IMR-90 (cell line): ENCODE results near the gene SURF6. TPM values are rescaled to one million over a fixed set of nuclear protein-coding genes. Genes with fewer than 3 reads are reported as not detected.

Experiments used
- ATAC-seq: fragments of 200-7000 bp; cut with Tn5 transposase; 2 replicates; pipeline ENCODE4 v1.9.1; 2020; ENCODE audit warnings: low read depth, mild to moderate bottlenecking, moderate library complexity
- BruUV-seq: library from RNA; stranded (reverse); fragments of 400-500 nt; replicated peaks from 2 replicates; lab custom pipeline; 2021; lab: Mats Ljungman, UMichigan
- CTCF ChIA-PET: fragments of 300-600 bp; formaldehyde crosslinking; extraction: SDS; loops from one replicate; lab custom pipeline; 2021; ENCODE audit warnings: antibody characterized with exemption; lab: Yijun Ruan, JAX
- POLR2A ChIA-PET: fragments of 300-600 bp; sonication (Branson Sonifier 250); formaldehyde crosslinking; loops from one replicate; lab custom pipeline; 2022; ENCODE audit warnings: antibody characterized with exemption; ENCODE audit not compliant: unreplicated experiment; lab: Charles Lee
- DNase-seq: peaks from one replicate; pipeline ENCODE4 v3.0.0; 2013
- H2AFZ ChIP-seq: replicated peaks from 2 replicates; pipeline ENCODE3; 2013; ENCODE audit warnings: low read length, mild to moderate bottlenecking; ENCODE audit not compliant: poor library complexity
- H2AK5ac ChIP-seq: 2 replicates; pipeline ENCODE4 v1.6.1; 2013; ENCODE audit warnings: low read depth, low read length, inconsistent platforms
- H2AK9ac ChIP-seq: replicated peaks from 2 replicates; pipeline ENCODE3; 2013; ENCODE audit warnings: mild to moderate bottlenecking, low read depth, low read length, moderate library complexity; ENCODE audit not compliant: poor library complexity
- H2BK120ac ChIP-seq: 2 replicates; pipeline ENCODE4 v1.6.1; 2013; ENCODE audit warnings: low read depth, low read length, inconsistent platforms
- H2BK15ac ChIP-seq: 3 replicates; pipeline ENCODE4 v1.6.1; 2013; ENCODE audit warnings: low read depth, low read length, inconsistent platforms
- H2BK20ac ChIP-seq: 2 replicates; pipeline ENCODE4 v1.6.1; 2013; ENCODE audit warnings: low read depth, mild to moderate bottlenecking, inconsistent platforms, low read length, moderate library complexity
- H2BK5ac ChIP-seq: 2 replicates; pipeline ENCODE4 v1.6.1; 2013; ENCODE audit warnings: mild to moderate bottlenecking, low read depth, low read length, inconsistent platforms; ENCODE audit not compliant: poor library complexity, severe bottlenecking
- H3K14ac ChIP-seq: replicated peaks from 2 replicates; pipeline ENCODE4 v1.6.1; 2013; ENCODE audit warnings: low read depth, low read length, inconsistent platforms
- H3K18ac ChIP-seq: 2 replicates; pipeline ENCODE4 v1.6.1; 2013; ENCODE audit warnings: low read depth, low read length, control low read depth
- H3K23ac ChIP-seq: 2 replicates; pipeline ENCODE4 v1.6.1; 2013; ENCODE audit warnings: low read depth, low read length, inconsistent platforms
- H3K27ac ChIP-seq: 2 replicates; pipeline ENCODE4 v1.5.1; 2013; ENCODE audit warnings: mild to moderate bottlenecking, control low read depth, low read length; ENCODE audit not compliant: insufficient read depth
- H3K27me3 ChIP-seq: 2 replicates; pipeline ENCODE4 v1.6.1; 2013; ENCODE audit warnings: low read length; ENCODE audit not compliant: control insufficient read depth, insufficient read depth
- H3K36me3 ChIP-seq: 2 replicates; pipeline ENCODE4 v1.6.1; 2013; ENCODE audit warnings: low read length, mixed read lengths; ENCODE audit not compliant: control insufficient read depth, insufficient read depth
- H3K4ac ChIP-seq: 2 replicates; pipeline ENCODE4 v1.6.1; 2013; ENCODE audit warnings: low read depth, low read length, inconsistent platforms
- H3K4me1 ChIP-seq: 2 replicates; pipeline ENCODE4 v1.6.1; 2013; ENCODE audit warnings: low read length, mixed read lengths; ENCODE audit not compliant: control insufficient read depth, insufficient read depth
- H3K4me2 ChIP-seq: 2 replicates; pipeline ENCODE4 v1.6.1; 2013; ENCODE audit warnings: low read depth, mild to moderate bottlenecking, control low read depth, low read length, moderate library complexity
- H3K4me3 ChIP-seq: 2 replicates; pipeline ENCODE4 v1.5.1; 2013; ENCODE audit warnings: low read depth, mild to moderate bottlenecking, control low read depth, low read length, moderate library complexity; ENCODE audit not compliant: insufficient read depth
- H3K56ac ChIP-seq: 2 replicates; pipeline ENCODE4 v1.6.1; 2013; ENCODE audit warnings: low read length, inconsistent platforms; ENCODE audit not compliant: insufficient read depth; ENCODE audit errors: extremely low read depth
- H3K79me1 ChIP-seq, 2 experiments: 2 replicates each; pipeline ENCODE4 v1.6.1; 2013; ENCODE audit warnings: low read length in 2 of 2, inconsistent platforms in 1 of 2, low read depth in 1 of 2
- H3K9ac ChIP-seq: 2 replicates; pipeline ENCODE4 v1.6.1; 2013; ENCODE audit warnings: low read depth, low read length, control low read depth
- H3K9me1 ChIP-seq: 2 replicates; pipeline ENCODE4 v1.6.1; 2013; ENCODE audit warnings: low read length, inconsistent platforms; ENCODE audit not compliant: insufficient read depth
- H3K9me3 ChIP-seq: 2 replicates; pipeline ENCODE4 v1.6.1; 2013; ENCODE audit warnings: low read length; ENCODE audit not compliant: control insufficient read depth, insufficient read depth
- H4K20me1 ChIP-seq: 2 replicates; pipeline ENCODE4 v1.6.1; 2013; ENCODE audit warnings: low read length, inconsistent platforms; ENCODE audit not compliant: insufficient read depth
- H4K5ac ChIP-seq: 2 replicates; pipeline ENCODE4 v1.6.1; 2013; ENCODE audit warnings: mild to moderate bottlenecking, low read depth, low read length, control low read depth
- H4K8ac ChIP-seq, 2 experiments: 2 replicates each; pipeline ENCODE4 v1.6.1; 2013; ENCODE audit warnings: low read depth in 2 of 2, low read length in 2 of 2, control low read depth in 1 of 2, inconsistent platforms in 1 of 2
- H4K91ac ChIP-seq: 2 replicates; pipeline ENCODE4 v1.6.1; 2013; ENCODE audit warnings: low read depth, low read length, inconsistent platforms; ENCODE audit not compliant: insufficient read depth
- BHLHE40 ChIP-seq: fragments of 150-350 bp; IDR thresholded peaks from 2 replicates; pipeline ENCODE4 v1.6.1; 2016; ENCODE audit warnings: mild to moderate bottlenecking, low read depth, low read length
- CEBPB ChIP-seq: IDR thresholded peaks from 2 replicates; pipeline ENCODE4 v1.6.1; 2012; ENCODE audit warnings: low read depth, low read length, improper control_type of control experiment
- CHD1 ChIP-seq: IDR thresholded peaks from 2 replicates; pipeline ENCODE4 v1.6.1; 2012; ENCODE audit warnings: low read depth, low read length, improper control_type of control experiment
- CTCF ChIP-seq: conservative IDR thresholded peaks from 2 replicates; pipeline ENCODE4 v1.5.1; 2012; ENCODE audit warnings: mild to moderate bottlenecking, low read depth, low read length, improper control_type of control experiment
- ELK1 ChIP-seq: fragments of 150-350 bp; IDR thresholded peaks from 2 replicates; pipeline ENCODE4 v1.6.1; 2016; ENCODE audit warnings: low read depth, mild to moderate bottlenecking, low read length, moderate library complexity, borderline replicate concordance
- FOS ChIP-seq: fragments of 150-350 bp; IDR thresholded peaks from 2 replicates; pipeline ENCODE4 v1.6.1; 2016; ENCODE audit warnings: low read depth, low read length
- MAFK ChIP-seq: IDR thresholded peaks from 2 replicates; pipeline ENCODE4 v1.6.1; 2012; ENCODE audit warnings: low read depth, low read length, improper control_type of control experiment
- MAZ ChIP-seq: IDR thresholded peaks from 2 replicates; pipeline ENCODE4 v1.6.1; 2012; ENCODE audit warnings: low read depth, mild to moderate bottlenecking, low read length, improper control_type of control experiment, moderate library complexity, borderline replicate concordance
- MXI1 ChIP-seq: IDR thresholded peaks from 2 replicates; pipeline ENCODE4 v1.6.1; 2012; ENCODE audit warnings: low read depth, mild to moderate bottlenecking, low read length, moderate library complexity, borderline replicate concordance
- NFE2L2 ChIP-seq: fragments of 150-350 bp; IDR thresholded peaks from 2 replicates; pipeline ENCODE4 v1.6.1; 2016; ENCODE audit warnings: low read depth, mild to moderate bottlenecking, low read length
- POLR2A ChIP-seq: IDR thresholded peaks from 2 replicates; pipeline ENCODE4 v1.6.1; 2012; ENCODE audit warnings: mild to moderate bottlenecking, low read depth, low read length
- RAD21 ChIP-seq: IDR thresholded peaks from 2 replicates; pipeline ENCODE4 v1.6.1; 2012; ENCODE audit warnings: low read length, improper control_type of control experiment
- RCOR1 ChIP-seq: IDR thresholded peaks from 2 replicates; pipeline ENCODE4 v1.6.1; 2012; ENCODE audit warnings: mild to moderate bottlenecking, low read length, improper control_type of control experiment; ENCODE audit not compliant: insufficient replicate concordance
- RFX5 ChIP-seq: IDR thresholded peaks from 2 replicates; pipeline ENCODE4 v1.8.0; 2012; ENCODE audit warnings: low read depth, mild to moderate bottlenecking, low read length, moderate library complexity
- SMC3 ChIP-seq: fragments of 150-350 bp; IDR thresholded peaks from 2 replicates; pipeline ENCODE4 v1.6.1; 2016; ENCODE audit warnings: low read depth, mild to moderate bottlenecking, antibody characterized with exemption, low read length, moderate library complexity
- USF2 ChIP-seq: fragments of 150-350 bp; IDR thresholded peaks from 2 replicates; pipeline ENCODE4 v1.6.1; 2017; ENCODE audit warnings: mild to moderate bottlenecking, antibody characterized with exemption, low read length, low read depth
- WGBS, 2 experiments: methylation state at CpG; one replicate each; pipeline versions ENCODE4 v1.1.5 to v1.1.7; 2013; ENCODE audit warnings: missing lambda C conversion rate in 2 of 2; ENCODE audit not compliant: insufficient read length in 1 of 2; ENCODE audit errors: extremely low coverage in 2 of 2; 5-methylcytosine and 5-hydroxymethylcytosine counted together
- dilution Hi-C: fragments of 300-500 bp; cut with HindIII; formaldehyde crosslinking; loops from one replicate; pipeline ENCODE4 v1.14.3; 2018; ENCODE audit warnings: low sequenced_read_pairs; ENCODE audit not compliant: unreplicated experiment
- in situ Hi-C: fragments of 300-500 bp; cut with MboI; formaldehyde crosslinking; loops from 3 replicates; pipeline ENCODE4 v1.14.3; 2019; ENCODE audit warnings: low sequenced_read_pairs, inconsistent platforms, mixed read lengths
- intact Hi-C: fragments of 100-400 bp; cut with micrococcal nuclease; formaldehyde crosslinking; loops from 2 replicates; pipeline ENCODE4 v1.10.0; 2022
- polyA plus RNA-seq, 3 experiments: library from polyadenylated mRNA; depleted of rRNA; stranded (reverse); fragments of >200 nt; gene quantifications; 2 replicates each; pipeline ENCODE4 v1.2.3, GENCODE V29; 2012; ENCODE audit warnings: low replicate concordance in 1 of 3
- total RNA-seq: library from RNA; depleted of rRNA; stranded (reverse); fragments of >200 nt; gene quantifications from 2 replicates; pipeline ENCODE4 v1.2.3, GENCODE V29; 2012

The SURF6 gene
- total and polyA plus RNA-seq, 2 of the 4 experiments (the other 2 are of a cell fraction) = 6.1 to 12.8 TPM

GRCh38 chr9:133322701-133323100 lies 13.3 kb downstream of the SURF6 start:
- no peak overlapping the region for H3K18ac ChIP-seq
- no peaks in the 10 kb centered on the region for H3K9me3 ChIP-seq
- no peak overlapping the region for H3K56ac ChIP-seq
- H3K27ac ChIP-seq = no peak overlapping the region
- CTCF ChIA-PET = no interaction called here
- no peaks in the 10 kb centered on the region for H3K36me3 ChIP-seq
- H3K79me1 ChIP-seq = no peaks in the 10 kb centered on the region
- TF ChIP-seq BHLHE40 (no peak), POLR2A (no peak), CEBPB (no peak), RAD21 (no peak), RCOR1 (no peak), ELK1 (no peak), NFE2L2 (no peak), MAZ (no peak), CTCF (no peak), MXI1 (no peak), USF2 (no peak), RFX5 (no peak), MAFK (no peak), FOS (no peak), CHD1 (no peak), SMC3 (no peak)
- no TSS peak for BruUV-seq
- POLR2A ChIA-PET = no interaction called here
- no peaks in the 10 kb centered on the region for H3K4me1 ChIP-seq
- no peak overlapping the region for H2BK5ac ChIP-seq
- in situ Hi-C loops (no loop called here), intact Hi-C loops (no loop called here), dilution Hi-C loops (no loop called here)
- H2BK120ac ChIP-seq = no peak overlapping the region
- H3K4me2 ChIP-seq = no peak overlapping the region
- no peak overlapping the region for H4K8ac ChIP-seq
- H3K23ac ChIP-seq = no peak overlapping the region
- H2AFZ ChIP-seq = peak overlapping the region; percentile 41
- no peak overlapping the region for H2BK20ac ChIP-seq
- H3K4ac ChIP-seq = no peak overlapping the region
- WGBS, 2 experiments = 85% methylated on average over 5 of the region's 14 CpGs; no CpG with 5 or more reads in 1 of the 2 experiments
- no peak overlapping the region for H4K91ac ChIP-seq
- no peaks in the 10 kb centered on the region for H3K9me1 ChIP-seq
- DNase-seq (no peak), ATAC-seq (no peak)
- H4K20me1 ChIP-seq = no peaks in the 10 kb centered on the region
- no peak overlapping the region for H3K9ac ChIP-seq
- H3K4me3 ChIP-seq = no peak overlapping the region
- H4K5ac ChIP-seq = no peak overlapping the region
- peaks cover 21% of the 10 kb centered on the region for H3K27me3 ChIP-seq
- H2BK15ac ChIP-seq = no peak overlapping the region
- H2AK9ac ChIP-seq = no peak overlapping the region
- H3K14ac ChIP-seq = no peak overlapping the region
- H2AK5ac ChIP-seq = no peak overlapping the region
